Stimulated activated CD8-positive, alpha-beta memory T cell treated with anti-CD3 and anti-CD28 coated beads, Interleukin-7, amount 100 ng/mL, for 48 hours (primary cell): ENCODE results near the gene UNKL.

Experiments used
- DNase-seq, 2 donors: peaks; one replicate each; pipeline ENCODE4 v3.0.0-alpha.2; 2020; ENCODE audit warnings: low read depth in 1 of 2; ENCODE audit errors: extremely low read depth in 1 of 2

UNKL gene

DNA sequence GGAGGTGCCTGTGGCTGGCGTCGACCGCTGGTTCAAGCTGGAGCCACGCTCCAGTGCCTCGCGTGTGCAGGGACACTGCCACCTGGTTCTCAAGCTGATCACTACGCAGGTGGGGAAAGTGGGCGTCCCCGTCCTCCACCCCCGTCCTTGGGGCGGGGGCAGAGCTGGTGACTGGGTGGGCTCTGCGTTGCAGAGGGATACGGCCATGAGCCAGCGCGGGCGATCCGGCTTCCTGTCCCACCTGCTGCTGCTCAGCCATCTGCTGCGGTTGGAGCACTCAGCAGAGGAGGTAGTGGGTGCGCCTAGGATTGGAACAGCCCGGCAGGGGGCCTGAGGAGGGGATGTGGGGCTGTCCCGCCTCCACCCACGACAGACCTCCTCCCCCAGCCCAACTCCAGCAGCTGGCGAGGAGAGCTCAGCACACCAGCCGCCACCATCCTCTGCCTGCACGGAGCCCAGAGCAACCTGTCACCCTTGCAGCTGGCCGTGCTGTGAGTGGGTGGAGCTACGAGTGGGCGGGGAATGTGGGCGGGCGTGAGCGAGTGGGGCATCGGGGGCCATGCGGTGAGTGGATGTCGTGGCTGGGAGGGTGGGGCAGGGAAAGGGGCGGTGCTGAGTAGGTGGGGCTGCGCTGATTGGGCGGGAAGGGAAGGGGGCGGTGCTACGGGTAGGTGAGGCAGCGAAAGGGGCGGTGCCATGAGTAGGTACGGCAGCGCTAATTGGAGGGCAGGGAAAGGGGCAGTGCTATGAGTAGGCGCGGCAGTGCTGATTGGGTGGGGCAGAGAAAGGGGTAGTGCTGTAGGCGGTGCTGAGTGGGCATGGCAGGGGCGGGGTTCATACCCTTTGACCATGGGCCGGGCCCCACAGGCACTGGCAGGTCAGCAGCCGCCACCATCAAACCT, 71.7 kb downstream of the UNKL start:
- peak; percentile 82 to 94 for DNase-seq

DNA sequence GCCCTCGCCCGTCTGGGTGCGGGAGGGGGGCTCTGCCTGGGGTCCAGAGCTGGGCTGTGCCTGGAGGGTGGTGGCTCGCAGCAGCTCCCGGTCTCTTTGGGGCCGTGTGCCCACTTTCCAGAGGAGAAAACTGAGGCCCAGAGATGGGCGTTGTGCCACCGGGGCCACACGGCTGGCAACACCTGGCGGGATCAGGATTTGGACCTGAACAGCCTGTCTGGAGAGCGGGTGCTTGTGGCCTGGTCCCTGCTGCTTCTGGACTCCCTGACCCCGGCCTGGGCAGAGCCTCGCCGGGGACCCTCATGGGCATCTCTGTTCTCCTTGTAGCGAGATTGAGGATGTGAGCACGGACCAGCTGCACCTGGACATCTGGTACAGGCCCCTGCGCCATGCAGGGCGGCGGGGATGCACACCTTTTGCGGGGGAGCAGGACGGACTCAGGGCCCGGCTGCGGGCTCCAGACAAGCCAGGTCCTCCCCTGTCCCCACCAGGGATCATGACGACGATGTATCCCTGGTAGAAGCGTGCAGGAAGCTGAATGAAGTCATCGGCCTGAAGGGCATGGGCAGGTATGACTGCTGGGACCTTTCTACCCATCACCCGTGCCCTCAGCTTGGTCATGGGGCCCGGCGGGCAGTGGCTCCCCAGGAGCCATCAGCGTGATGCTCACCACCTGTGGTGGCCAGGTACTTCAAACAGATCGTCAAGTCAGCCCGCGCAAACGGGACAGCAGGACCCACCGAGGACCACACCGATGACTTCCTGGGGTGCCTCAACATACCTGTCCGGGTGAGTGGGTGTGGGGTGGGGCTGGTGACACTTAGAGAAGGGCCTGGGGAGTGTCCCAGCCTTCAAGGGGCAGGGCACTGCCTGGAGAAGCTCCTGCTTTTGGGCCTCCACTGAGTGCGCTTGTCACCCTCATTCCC, 72.7 kb downstream of the UNKL start:
- DNase-seq, result no peak

DNA sequence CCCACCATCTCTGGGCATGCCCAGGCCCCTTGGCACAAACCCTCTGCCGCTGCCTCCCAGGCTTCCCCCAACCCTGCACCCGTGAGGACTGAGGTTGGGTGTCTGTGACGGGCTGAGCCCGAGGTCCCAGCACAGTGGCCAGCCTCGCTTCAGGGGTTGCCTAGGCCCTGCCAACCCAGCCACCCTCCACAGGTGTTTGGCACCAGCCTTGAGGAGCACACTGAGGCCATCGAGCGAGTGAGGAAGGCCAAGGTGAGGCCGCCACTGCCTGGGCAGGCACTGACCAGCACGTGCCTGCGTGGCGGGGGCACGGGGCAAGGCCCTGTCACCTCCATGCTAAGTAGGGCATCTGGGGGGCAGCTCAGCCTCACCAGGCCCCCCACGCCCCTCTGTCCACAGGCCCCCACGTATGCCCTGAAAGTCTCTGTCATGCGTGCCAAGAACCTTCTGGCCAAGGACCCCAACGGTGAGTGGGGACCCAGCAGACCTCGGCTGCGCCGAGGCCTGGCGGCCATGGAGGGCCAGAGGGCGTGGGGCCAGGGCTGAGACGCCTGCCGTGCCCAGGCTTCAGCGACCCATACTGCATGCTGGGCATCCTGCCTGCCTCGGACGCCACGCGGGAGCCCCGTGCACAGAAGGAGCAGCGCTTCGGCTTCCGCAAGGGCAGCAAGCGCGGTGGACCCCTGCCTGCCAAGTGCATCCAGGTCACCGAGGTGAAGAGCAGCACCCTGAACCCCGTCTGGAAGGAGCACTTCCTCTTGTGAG, 73.6 kb downstream of the UNKL start:
- no peak for DNase-seq

DNA sequence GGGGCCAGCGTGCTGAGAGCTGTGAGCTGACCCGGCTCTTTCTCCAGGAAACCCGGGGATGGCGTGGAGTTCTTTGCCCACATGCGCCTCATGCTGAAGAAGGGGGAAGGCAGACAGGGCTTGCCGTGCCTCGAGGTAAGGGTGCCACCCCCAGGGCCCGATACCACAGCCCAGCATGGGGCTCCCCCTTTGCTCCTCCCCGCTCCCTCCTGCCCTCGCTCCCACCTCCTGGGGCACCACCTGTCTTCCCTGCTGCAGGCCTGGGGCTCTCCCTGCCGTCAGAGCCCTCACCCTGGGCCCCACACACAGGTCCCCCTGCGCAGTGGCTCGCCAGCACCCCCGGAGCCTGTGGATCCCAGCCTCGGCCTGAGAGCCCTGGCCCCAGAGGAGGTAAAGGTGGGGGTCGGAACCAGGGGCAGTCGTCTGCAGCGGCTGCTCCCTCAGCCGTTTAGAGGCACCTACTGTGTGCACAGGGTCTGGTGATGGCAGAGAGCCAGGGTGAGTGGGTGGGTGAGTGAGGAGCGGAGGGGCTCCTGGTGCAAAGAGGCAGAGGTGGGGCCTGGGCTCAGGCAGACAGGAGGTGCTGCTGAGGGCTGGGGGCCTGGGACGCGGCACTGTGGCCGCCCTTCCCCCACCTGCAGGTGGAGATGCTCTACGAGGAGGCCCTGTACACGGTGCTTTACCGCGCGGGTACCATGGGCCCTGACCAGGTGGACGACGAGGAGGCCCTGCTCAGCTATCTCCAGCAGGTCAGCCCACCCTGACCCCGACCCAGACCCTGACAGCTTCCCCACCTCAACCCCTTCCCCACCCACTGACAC, 75.4 kb downstream of the UNKL start:
- DNase-seq, result no peak

DNA sequence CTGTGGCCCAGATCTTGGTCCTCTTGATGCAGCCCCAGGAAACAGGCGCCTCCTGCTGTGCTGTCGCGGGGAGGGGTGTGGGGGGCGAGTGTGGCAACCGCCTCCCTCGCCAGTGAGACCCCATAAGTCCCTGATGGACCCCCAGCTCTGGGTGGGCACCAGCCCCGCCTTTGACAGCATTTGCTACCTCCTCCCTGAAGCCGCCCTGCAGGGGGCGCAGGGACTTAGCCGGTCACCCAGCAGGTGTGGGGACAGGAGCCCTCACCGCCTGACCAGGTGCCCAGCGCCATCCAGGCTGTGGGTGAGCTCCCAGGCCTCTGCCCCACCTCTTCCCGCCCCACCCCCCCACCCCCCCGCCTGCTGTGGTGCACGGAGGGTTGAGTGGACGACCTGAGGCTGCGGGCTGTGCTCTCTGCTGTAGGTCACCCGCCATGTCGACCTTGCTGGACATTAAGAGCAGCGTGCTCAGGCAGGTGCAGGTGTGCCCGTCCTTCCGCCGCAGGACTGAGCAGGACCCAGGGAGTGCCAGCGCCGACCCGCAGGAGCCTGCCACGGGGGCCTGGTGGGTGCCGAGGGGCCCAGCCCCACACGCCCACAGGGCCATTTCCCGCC, 76.3 kb downstream of the UNKL start:
- DNase-seq, result no peak

DNA sequence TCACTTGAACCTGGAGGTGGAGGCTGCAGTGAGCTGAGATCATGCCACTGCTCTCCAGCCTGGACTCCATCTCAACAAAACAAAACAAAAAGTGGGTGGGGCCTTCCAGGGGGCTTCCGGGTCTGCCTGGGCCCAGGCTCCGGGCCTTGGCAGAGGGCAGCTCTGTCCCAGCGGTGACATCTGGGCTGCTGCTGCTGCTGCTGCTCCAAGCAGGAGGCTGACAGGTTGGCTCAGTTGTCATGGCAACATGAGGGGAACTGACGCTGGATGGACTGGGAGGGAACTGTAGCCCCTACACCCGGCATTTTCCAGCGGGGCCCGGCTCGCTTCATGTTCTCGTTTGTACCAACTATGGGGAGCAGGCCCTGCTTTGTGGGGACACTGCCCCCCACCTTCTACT, 77.0 kb downstream of the UNKL start:
- no peak for DNase-seq

DNA sequence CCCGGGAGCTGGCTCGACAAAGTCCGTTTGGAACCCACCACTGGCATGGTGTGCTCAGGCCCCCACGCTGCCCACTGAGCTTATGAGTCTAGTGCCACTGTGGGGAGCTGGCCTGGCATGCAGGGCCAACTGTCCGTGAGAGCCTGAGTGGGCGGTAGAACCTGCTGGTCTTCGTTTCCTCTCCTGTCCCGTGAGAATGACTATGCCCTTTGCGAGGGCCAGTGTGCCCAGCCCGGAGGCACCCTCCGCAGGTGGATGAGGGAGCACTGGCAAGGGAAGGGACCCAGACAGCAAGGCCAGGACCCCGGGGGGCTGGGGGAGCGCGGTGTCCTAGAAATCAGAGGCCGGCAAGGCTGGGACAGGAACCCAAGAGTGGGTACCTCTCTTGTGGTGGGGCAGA, 77.9 kb downstream of the UNKL start:
- no peak for DNase-seq

DNA sequence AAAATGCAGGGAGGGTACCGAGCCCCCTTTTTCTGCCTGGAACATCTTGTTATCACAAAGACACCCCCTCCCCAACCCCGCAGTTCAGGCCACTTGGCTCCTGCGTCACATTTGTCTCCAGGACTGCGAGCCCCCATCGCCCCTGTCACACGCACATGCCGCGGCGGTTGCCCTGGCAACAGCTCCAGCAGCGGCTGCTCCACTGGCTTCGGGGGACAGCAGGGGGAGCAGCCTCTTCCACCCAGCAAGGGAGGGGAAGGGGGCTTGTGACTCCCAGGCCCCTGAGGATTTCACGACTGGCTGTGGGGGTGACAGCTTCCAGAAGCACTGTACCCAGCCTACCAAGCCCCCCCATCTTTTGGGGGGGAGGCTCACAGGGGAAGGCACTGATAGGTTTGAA, 78.5 kb downstream of the UNKL start:
- DNase-seq, result no peak

DNA sequence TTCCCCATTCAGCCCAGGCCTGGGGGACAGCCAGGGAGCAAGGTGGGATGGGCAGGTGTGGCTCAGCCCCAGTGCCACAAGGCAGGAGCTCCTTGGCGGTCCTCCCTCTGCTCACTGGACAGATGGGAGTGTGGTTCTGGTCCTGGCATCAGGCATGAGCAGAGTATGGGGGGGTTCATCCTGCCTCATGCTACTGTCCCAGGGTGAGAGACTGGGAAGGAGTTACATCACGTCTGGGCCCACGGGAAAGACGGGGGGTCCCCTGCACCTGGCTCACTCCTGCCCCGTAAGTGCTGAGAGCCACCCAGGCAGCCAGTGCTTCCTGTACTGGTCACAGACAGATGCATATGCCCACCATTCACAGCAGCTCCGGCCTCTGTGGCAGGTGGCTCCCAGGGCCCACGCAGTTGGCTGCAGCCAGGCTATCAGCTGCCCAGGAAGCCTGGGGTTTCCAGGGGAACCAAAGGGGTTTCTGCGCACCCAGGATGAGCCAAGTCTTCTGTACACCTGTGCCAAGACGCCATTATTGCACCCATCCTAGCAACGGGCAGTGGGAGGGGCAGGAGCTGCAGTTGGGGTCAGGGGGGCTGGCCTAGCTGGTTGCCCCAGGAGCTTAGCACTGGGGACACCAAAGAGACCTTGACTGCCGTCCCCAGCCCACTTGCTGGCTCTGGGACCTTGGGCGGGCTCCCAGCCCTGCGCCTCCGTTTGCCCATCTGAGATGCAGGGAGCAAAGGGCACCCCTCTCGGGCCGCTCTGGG, 79.1 kb downstream of the UNKL start:
- no peak for DNase-seq

DNA sequence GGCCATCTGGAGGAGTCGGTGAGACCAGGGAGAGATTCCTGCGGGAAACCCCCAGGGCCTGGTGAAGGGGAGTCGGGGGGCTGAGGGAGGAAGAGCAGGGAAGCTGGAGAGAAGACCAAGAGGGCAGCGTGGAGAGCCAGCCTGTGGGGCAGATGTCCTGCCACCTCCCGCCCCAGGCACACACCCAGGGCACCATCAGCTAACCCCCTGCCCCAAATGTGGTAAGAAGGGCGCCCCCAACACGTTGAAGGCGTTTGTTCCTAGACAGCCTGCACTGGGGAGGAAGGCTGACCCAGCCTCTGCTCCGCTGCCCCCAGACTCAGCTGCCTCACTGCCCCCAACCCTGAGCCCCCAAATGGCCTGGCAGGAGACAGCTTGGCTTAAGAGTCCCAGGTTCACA, 79.8 kb downstream of the UNKL start:
- no peak for DNase-seq

DNA sequence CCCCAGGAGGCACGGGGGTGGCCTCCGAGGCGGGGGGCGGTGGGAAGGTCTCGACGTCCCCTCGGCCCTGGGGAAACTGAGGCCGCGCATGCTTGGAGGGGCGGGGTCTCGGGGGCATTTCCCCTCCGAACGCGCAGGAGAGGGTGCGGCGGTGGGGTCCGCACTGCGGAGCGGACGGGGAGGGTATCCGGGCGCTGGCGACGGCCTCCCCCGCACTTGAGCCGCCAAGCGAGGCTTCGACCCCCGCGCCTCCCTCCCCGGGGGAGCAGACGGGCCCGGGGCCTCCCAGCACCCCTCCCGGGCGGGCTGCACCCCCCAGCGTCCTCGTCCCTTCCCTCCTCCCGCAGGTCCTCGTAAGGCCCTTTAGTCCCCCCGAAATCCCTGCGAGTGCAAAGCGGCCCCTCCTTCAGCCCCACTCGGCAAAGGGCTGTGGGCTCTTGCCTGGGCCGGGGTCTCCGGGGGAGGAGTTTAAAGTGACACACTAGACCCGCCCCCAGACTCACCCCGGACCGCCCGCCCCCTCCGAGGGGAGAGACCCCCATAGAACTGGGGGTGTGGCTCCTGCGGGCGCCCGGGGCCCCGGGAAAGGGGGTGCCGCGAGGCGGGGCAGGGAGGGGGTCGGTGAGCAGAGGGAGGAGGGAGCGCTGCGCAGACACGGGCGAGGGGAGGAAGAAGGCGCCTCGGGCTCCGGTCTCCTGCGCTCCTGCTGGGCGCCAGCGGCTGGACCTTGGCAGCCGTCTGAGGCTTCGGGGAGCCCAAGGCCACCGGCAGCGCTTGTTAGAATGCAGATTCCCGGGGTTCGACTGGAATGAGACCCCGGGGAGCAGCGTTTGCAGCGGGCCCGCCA, 80.4 kb downstream of the UNKL start:
- no peak for DNase-seq

DNA sequence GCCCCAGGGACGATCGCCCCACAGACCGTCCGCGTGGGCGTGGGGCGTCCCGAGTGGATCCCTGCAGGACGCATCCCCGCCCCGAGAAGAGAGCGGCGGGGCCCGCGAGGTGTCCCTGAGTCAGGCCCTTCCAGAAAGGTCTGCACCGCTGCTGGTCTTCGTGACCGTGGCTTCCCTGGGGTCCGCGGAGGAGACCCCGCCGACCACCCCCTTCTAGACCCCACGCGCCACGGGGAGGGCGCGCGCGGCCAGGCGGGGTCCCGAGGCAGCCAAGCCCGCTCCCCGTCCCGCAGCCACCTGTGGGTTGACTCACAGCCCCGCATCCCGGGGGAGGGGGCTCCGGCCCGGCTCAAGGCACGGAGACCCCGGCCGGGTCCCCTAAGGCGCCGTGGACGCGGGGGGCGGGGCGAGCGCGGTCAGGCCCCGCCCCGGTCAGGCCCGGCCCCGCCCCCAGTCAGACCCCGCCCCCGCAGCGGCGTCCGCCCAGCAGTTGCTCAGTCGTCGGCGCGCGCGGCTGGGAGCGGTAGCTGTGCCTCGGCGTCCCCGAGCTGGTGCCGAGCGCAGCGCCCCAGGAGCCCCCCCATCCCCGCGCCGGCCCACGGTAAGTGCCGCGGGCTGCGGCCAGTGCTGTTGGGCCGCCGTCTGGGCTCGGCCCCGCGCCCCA, 81.2 kb downstream of the UNKL start, which contains the start of gene BAIAP3:
BAIAP3 (plus strand) TSS at position 497 of the 664 bp plus-strand sequence. CDS start 4,905 bp downstream, outside the sequence.
- DNase-seq, result peak in 1 of 2 donors; percentile 20

DNA sequence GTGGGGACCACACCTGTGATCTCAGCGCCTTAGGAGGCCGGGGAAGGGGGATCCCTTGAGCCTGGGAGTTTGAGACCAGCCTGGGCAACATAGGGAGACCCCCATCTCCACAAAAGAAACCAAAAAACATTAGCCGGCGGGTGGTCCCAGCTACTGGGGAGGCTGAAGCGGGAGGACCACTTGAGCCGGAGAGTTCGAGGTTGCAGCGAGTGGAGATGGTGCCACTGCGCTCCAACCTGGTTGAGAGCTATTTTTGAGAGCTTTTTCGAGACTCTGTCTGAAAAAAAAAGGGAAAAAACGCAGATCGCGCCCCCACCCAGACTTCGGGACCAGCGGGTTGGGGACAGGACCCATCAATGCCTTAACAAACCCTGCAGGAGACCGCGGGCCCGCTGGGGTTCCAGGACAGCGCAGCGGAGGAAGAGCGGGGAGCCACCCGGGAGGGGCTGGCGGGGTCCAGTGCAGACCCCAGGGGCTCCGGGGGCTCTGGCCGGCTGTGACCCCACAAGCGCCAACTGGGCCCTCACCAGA, 81.8 kb downstream of the UNKL start:
- no peak for DNase-seq

DNA sequence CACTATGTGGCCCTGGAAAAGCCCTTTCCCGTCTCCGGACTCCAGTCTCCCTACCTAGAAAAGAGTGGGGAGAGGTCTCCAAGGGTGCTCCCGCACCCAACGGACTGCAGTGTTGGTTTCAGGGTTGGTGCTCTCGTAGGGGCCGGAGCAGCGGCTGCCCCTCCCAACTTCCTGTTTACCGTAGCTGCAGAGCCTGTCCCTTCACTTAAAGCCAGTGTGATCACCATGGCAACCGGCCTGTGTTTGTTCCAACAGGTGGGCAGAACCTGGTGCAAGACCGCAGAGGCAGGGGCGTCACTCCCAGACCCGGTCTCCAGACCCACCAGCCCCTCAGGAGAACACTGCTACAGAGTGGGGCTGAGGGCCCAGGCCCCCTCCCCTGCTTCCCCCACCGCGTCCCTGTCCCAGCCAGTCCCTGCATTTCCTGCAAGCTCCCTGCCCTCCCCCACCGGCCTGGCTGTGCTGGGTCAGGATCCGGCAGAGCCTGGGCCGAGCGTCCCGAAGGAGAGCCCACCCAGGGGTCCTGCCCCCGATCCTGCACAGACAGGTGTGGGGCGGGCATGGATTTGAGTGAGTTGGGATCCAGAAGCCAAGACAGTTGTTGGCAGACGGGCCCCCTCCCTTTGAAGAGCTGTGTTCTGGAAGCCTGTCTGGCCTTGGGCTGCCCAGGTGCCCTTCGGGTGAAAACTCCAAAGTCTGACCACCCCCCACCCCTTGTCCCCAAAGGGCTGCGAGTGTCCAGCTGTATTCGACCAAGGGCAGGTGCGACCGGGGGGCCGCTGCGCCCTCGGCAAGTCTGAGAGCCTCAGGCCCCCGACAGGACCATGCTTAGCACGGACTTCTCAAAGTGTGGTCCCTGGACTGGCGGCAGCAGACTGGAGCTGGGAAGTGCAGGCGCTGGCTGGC, 82.5 kb downstream of the UNKL start:
- no peak for DNase-seq

DNA sequence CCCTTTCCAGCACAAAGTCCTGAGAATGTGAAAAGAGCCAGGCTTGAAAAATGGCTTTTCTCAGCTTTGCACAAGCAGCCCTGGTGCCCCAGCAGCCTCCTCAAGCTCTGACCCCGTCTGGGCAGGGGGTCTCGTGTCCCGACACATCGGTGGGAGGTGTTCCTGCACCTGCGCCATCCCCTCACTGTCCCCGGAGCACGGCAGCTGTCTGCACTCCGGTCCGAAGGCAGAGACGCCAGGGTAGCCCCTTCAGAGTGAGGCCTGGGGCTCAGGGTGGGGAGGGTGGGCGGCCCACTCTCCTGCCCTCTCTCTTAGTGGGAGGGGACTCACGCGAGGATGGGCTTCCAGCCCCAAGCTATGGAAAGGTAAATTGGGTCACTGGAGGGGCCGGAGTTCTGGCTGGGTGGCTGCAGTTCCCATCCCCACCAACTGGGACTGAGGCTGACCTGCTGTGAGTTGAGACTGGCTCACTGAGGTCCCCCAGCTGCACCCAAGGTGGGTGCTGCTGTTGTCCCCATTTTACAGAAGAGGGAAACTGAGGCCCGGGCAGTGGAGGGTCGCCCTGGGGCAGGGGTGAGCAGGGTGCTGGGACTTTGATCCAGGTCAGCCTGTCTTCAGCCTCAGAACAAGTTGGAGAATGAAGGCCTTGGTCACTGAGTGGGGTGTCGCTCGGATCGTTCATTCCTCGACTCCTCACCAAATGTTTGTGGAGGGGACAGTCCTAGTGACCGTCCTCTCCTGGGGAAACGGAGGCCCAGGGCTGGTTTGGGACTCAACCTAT, 83.4 kb downstream of the UNKL start:
- DNase-seq, result no peak
